Measurements from ENCODE around the gene KDELR3. TPM values are rescaled to one million over a fixed set of nuclear protein-coding genes. Genes with fewer than 3 reads are reported as not detected.

Gene KDELR3
- total RNA-seq, 4 donors from 2014 or later: 5.6 to 12.5 (median 8.7) TPM; not detected in 1

DNA sequence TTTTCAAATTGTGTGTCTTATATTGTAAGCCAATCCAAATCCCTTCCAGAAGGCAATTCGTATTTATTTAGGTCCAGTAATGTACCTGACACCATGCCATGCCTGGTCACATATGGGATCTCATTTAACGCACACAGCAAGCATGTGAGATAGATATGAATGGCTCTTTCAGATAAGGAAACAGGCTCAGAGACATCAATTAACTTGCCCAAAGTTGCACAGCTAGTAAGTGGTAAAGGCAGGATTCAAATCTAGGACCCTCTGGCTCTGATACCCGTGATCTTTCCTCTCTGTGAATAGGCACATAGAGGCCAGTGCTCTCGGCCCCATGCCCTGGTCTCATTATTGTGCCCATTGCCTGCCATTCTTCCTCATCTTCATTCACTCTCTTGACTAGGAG, 47.2 kb upstream of the KDELR3 start:
- intact Hi-C loops (cut with DNase I; ENCODE audit: low total_unique reads) (no loop called here), in situ Hi-C loops (cut with MboI; ENCODE audit: low pct_ligation_motif_present in 1 of 4, low pct_unique_long_range_greater_than_20kb in 1 of 4, low sequenced_read_pairs in 3 of 4) (loop anchor here in 1 of 4 donors (25.0 kb wide), 1 partner anchor 108 kb away; the partner anchor contains the start of gene CSNK1E)
- Histone ChIP-seq H3K27ac (no peak overlapping the region), H3K4me1 (peaks cover 0 to 11% (median 7%) of the 10 kb centered on the region in 4 donors), H3K27me3 (no peaks in the 10 kb centered on the region), H3K36me3 (no peaks in the 10 kb centered on the region), H3K9me3 (no peaks in the 10 kb centered on the region), H3K4me3 (no peak overlapping the region)
- WGBS, 2 donors (ENCODE audit: low coverage in 1 of 2): 88 to 100% methylated on average over 1 to 4 of the region's 4 CpGs
- TF ChIP-seq POLR2AphosphoS5 (IDR thresholded peaks at IDR 0.05) (no peak), POLR2A (IDR thresholded peaks at IDR 0.05) (no peak), EP300 (IDR thresholded peaks at IDR 0.05; ENCODE audit: low read depth) (no peak)
- TF ChIP-seq, protein P1, sequence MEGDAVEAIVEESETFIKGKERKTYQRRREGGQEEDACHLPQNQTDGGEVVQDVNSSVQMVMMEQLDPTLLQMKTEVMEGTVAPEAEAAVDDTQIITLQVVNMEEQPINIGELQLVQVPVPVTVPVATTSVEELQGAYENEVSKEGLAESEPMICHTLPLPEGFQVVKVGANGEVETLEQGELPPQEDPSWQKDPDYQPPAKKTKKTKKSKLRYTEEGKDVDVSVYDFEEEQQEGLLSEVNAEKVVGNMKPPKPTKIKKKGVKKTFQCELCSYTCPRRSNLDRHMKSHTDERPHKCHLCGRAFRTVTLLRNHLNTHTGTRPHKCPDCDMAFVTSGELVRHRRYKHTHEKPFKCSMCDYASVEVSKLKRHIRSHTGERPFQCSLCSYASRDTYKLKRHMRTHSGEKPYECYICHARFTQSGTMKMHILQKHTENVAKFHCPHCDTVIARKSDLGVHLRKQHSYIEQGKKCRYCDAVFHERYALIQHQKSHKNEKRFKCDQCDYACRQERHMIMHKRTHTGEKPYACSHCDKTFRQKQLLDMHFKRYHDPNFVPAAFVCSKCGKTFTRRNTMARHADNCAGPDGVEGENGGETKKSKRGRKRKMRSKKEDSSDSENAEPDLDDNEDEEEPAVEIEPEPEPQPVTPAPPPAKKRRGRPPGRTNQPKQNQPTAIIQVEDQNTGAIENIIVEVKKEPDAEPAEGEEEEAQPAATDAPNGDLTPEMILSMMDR (IDR thresholded peaks at IDR 0.05): no peak
- no peak for DNase-seq

DNA sequence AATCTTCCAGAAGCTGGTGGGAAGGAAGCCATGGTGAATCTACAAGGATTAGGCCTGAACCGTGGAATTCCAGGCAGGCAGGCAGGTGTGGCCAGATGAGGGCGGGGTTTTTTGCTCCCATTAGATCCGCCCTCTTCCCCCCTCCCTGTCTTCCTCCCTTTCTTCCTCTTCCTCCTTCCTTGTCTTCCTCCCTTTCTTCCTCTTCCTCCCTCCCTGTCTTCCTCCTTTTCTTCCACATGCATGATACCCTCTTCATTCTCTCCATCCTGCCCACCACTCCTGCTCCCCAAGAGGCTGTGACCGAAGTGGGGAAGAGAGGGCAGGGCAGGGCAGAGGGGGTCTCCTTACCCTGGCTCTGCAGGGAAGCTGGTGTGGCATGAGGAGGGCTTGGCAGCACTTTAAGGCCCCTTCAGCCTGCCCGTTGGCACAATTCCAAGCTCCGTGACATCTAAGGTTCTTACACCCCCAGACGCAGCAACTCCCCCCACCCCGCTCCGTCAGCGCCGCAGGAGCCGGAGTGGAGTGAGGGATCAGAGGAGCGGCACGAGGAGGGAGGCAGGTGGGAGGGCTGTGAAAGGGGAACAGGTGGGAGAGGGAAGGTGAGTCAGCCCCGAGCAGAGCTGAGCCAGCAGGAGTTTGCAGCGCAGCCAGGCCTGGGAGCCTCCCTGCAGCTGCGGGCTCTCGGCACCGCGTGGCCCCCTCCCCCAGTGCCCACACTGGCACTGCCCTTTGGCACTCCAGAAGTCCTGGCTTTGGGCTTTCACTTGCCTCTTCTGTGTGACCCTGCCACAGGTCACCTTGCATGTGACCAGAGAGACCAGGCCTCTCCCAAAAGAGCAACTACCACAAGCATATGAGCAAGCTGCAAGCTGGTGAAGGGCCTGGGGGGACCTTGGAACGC, 45.0 kb upstream of the KDELR3 start:
- H3K36me3 ChIP-seq: no peaks in the 10 kb centered on the region
- H3K4me3 ChIP-seq: no peak overlapping the region
- no peaks in the 10 kb centered on the region for H3K27me3 ChIP-seq
- DNase-seq: peak; percentile 38
- 76% methylated on average over 18 of the region's 21 CpGs; no CpG with 5 or more reads in 1 of the 2 donors for WGBS, 2 donors (ENCODE audit: low coverage in 1 of 2)
- H3K27ac ChIP-seq: peak overlapping the region in 1 of 4 donors; percentile 35
- in situ Hi-C loops (cut with MboI; ENCODE audit: low pct_ligation_motif_present in 1 of 4, low pct_unique_long_range_greater_than_20kb in 1 of 4, low sequenced_read_pairs in 3 of 4): loop anchor here in 1 of 4 donors (25.0 kb wide), 1 partner anchor 111 kb away; the partner anchor contains the start of gene CSNK1E
- peaks cover 0 to 11% (median 7%) of the 10 kb centered on the region in 4 donors for H3K4me1 ChIP-seq
- intact Hi-C loops (cut with DNase I; ENCODE audit: low total_unique reads): no loop called here
- TF ChIP-seq, protein P1 (IDR thresholded peaks at IDR 0.05): no peak
- TF ChIP-seq EP300 (IDR thresholded peaks at IDR 0.05; ENCODE audit: low read depth): no peak
- no peak for TF ChIP-seq POLR2AphosphoS5 (IDR thresholded peaks at IDR 0.05)
- TF ChIP-seq POLR2A (IDR thresholded peaks at IDR 0.05): no peak
- no peaks in the 10 kb centered on the region for H3K9me3 ChIP-seq

DNA sequence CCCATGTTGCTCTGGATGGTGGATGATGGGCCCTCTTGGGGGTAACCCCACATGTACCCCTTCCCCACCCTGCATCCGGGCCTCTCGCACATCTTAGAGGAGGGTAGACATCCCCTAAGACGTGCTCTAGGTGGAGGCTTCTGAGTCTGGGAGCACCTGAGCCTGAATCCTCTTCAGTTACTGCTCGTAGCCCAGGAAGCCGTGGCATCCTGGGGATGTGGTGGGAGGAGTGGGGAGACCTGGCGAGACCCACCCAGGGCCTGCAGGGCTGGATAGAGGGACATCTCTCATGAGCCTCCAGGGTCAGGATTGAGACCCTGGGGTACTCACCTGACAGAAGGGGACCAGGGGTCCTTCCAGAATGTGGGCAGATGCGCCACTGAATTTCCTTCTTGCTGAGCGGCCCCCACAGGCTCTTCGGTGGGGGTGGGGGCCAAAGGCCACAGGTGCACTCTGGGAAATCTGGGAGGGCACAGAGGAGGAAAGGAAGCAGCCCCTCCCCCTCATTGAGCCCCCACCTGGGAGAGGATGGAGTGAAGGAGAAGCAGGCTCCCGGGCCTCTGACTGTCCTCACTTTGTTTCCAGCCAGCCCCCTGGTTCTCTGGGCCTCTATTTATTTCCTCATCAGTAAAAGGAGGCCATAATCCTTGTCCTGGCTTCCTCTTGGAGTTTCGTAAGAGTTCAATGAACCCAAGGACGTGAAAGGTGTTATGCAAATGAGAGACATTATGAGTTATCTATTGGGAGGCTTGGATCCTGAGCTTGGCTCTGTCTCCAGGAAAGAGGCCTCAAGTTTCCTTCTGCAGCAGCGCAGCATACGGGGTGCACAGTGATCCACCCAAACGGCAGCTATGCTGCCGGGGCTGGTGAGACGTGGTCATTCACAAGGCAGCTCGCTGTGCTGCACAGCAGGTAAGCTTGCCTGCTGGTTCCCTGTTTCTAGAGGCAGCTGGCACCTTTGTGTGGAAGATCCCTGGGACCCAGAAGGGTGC, 44.1 kb upstream of the KDELR3 start:
- peak overlapping the region; percentile 17 to 36 (median 29) for H3K27ac ChIP-seq
- in situ Hi-C loops (cut with MboI; ENCODE audit: low pct_ligation_motif_present in 1 of 4, low pct_unique_long_range_greater_than_20kb in 1 of 4, low sequenced_read_pairs in 3 of 4) (loop anchor here in 1 of 4 donors (25.0 kb wide), 1 partner anchor 112 kb away; the partner anchor contains the start of gene CSNK1E), intact Hi-C loops (cut with DNase I; ENCODE audit: low total_unique reads) (no loop called here)
- H3K4me1 ChIP-seq: peaks cover 0 to 11% (median 7%) of the 10 kb centered on the region in 4 donors
- no peaks in the 10 kb centered on the region for H3K9me3 ChIP-seq
- H3K36me3 ChIP-seq: no peaks in the 10 kb centered on the region
- no peak overlapping the region for H3K4me3 ChIP-seq
- WGBS, 2 donors (ENCODE audit: low coverage in 1 of 2): 67 to 80% methylated on average over 1 to 16 of the region's 18 CpGs
- TF ChIP-seq POLR2A (IDR thresholded peaks at IDR 0.05): no peak
- peak in 1 of 3 donors; percentile 21 for TF ChIP-seq POLR2AphosphoS5 (IDR thresholded peaks at IDR 0.05)
- TF ChIP-seq, protein P1 (IDR thresholded peaks at IDR 0.05): no peak
- no peak for TF ChIP-seq EP300 (IDR thresholded peaks at IDR 0.05; ENCODE audit: low read depth)
- DNase-seq: peak; percentile 43
- no peaks in the 10 kb centered on the region for H3K27me3 ChIP-seq
